Ishikawa (cell line): ENCODE measurements around the gene STX12.

Source experiments
- CEBPB ChIP-seq: IDR thresholded peaks from 2 replicates; pipeline ENCODE4 v1.6.1; 2012
- CREB1 ChIP-seq: IDR thresholded peaks from 2 replicates; pipeline ENCODE4 v1.6.1; 2012; ENCODE audit warnings: low read depth
- EP300 ChIP-seq: IDR thresholded peaks from 2 replicates; pipeline ENCODE4 v1.6.1; 2012; ENCODE audit warnings: borderline replicate concordance
- FOXM1 ChIP-seq: IDR thresholded peaks from 2 replicates; pipeline ENCODE4 v1.6.1; 2012; ENCODE audit warnings: low read depth, borderline replicate concordance
- NFIC ChIP-seq: IDR thresholded peaks from 2 replicates; pipeline ENCODE4 v1.6.1; 2012
- RAD21 ChIP-seq: IDR thresholded peaks from 2 replicates; pipeline ENCODE4 v1.6.1; 2012; ENCODE audit warnings: low read depth
- TCF12 ChIP-seq: IDR thresholded peaks from 2 replicates; pipeline ENCODE4 v1.6.1; 2012; ENCODE audit warnings: low read depth
- USF1 ChIP-seq: IDR thresholded peaks from 2 replicates; pipeline ENCODE4 v1.6.1; 2012
- YY1 ChIP-seq: IDR thresholded peaks from 2 replicates; pipeline ENCODE4 v1.6.1; 2012; ENCODE audit warnings: low read depth
- TF ChIP-seq, protein P1 (sequence below): IDR thresholded peaks from 2 replicates; pipeline ENCODE4 v1.6.1; 2012

- TF ChIP-seq RAD21 (no peak), FOXM1 (no peak), USF1 (no peak), YY1 (no peak), TCF12 (no peak), EP300 (no peak), NFIC (no peak), CREB1 (no peak), CEBPB (no peak)
- TF ChIP-seq, protein P1, sequence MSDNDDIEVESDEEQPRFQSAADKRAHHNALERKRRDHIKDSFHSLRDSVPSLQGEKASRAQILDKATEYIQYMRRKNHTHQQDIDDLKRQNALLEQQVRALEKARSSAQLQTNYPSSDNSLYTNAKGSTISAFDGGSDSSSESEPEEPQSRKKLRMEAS = no peak
Observed at GRCh38 chr1:27824411-27824810, 51.4 kb downstream of the STX12 start.
